ENCODE measurements around the gene PLEKHH1. TPM values are rescaled to one million over a fixed set of nuclear protein-coding genes. Genes with fewer than 3 reads are reported as not detected.

Gene PLEKHH1
- total RNA-seq, 2 donors from 2014 or later: 1.0 to 1.2 TPM

GRCh38 chr14:67495827-67496226, 37.3 kb upstream of the PLEKHH1 start:
- H3K27me3 Mint-ChIP-seq (ENCODE audit: low read depth): peaks cover 7% of the 10 kb centered on the region
- no peak for ATAC-seq (replicated peaks in 1 of 2)
- H3K36me3 Mint-ChIP-seq (ENCODE audit: insufficient read depth in 2 of 2): peaks cover 8% of the 10 kb centered on the region in 2 donors
- H3K9me3 Mint-ChIP-seq: peaks cover 3 to 9% of the 10 kb centered on the region in 2 donors
- no peak overlapping the region for H3K27ac Mint-ChIP-seq
- no peak for DNase-seq
- no peak overlapping the region for H3K4me3 Mint-ChIP-seq
- peaks cover 8% of the 10 kb centered on the region for H3K4me1 Mint-ChIP-seq (ENCODE audit: low read depth)

GRCh38 chr14:67497216-67497615, 35.9 kb upstream of the PLEKHH1 start:
- peaks cover 7% of the 10 kb centered on the region for H3K4me1 Mint-ChIP-seq (ENCODE audit: low read depth)

GRCh38 chr14:67497716-67498115, 35.4 kb upstream of the PLEKHH1 start:
- no peaks in the 10 kb centered on the region for H3K27me3 Mint-ChIP-seq (ENCODE audit: low read depth)
- DNase-seq: no peak
- H3K27ac Mint-ChIP-seq: no peak overlapping the region
- peaks cover 6% of the 10 kb centered on the region in 2 donors for H3K36me3 Mint-ChIP-seq (ENCODE audit: insufficient read depth in 2 of 2)
- no peak for ATAC-seq (replicated peaks in 1 of 2)
- H3K9me3 Mint-ChIP-seq: peaks cover 2 to 9% of the 10 kb centered on the region in 2 donors
- peaks cover 7% of the 10 kb centered on the region for H3K4me1 Mint-ChIP-seq (ENCODE audit: low read depth)
- no peak overlapping the region for H3K4me3 Mint-ChIP-seq

More at GRCh38 chr14:67497216-67497615, 35.9 kb upstream of the PLEKHH1 start:
- DNase-seq (no peak), ATAC-seq (replicated peaks in 1 of 2) (no peak)
- H3K9me3 Mint-ChIP-seq: peaks cover 3 to 9% of the 10 kb centered on the region in 2 donors
- H3K27me3 Mint-ChIP-seq (ENCODE audit: low read depth): peaks cover under 1% of the 10 kb centered on the region
- H3K36me3 Mint-ChIP-seq (ENCODE audit: insufficient read depth in 2 of 2): peaks cover 8% of the 10 kb centered on the region in 2 donors
- H3K27ac Mint-ChIP-seq: no peak overlapping the region
- no peak overlapping the region for H3K4me3 Mint-ChIP-seq

GRCh38 chr14:67500981-67501380, 32.1 kb upstream of the PLEKHH1 start:
- no peak for DNase-seq
- H3K36me3 Mint-ChIP-seq (ENCODE audit: insufficient read depth in 2 of 2): no peaks in the 10 kb centered on the region
- peaks cover 7% of the 10 kb centered on the region for H3K4me1 Mint-ChIP-seq (ENCODE audit: low read depth)
- H3K9me3 Mint-ChIP-seq: no peaks in the 10 kb centered on the region
- H3K4me3 Mint-ChIP-seq: no peak overlapping the region
- no peak for ATAC-seq (replicated peaks in 1 of 2)
- no peak overlapping the region for H3K27ac Mint-ChIP-seq
- H3K27me3 Mint-ChIP-seq (ENCODE audit: low read depth): no peaks in the 10 kb centered on the region

GRCh38 chr14:67501670-67502069, 31.4 kb upstream of the PLEKHH1 start:
- Mint-ChIP-seq H3K4me1 (ENCODE audit: low read depth) (peaks cover 7% of the 10 kb centered on the region), H3K4me3 (no peak overlapping the region), H3K27ac (no peak overlapping the region), H3K36me3 (ENCODE audit: insufficient read depth in 2 of 2) (no peaks in the 10 kb centered on the region), H3K27me3 (ENCODE audit: low read depth) (no peaks in the 10 kb centered on the region), H3K9me3 (no peaks in the 10 kb centered on the region)
- DNase-seq: no peak
- ATAC-seq (replicated peaks in 1 of 2): no peak

GRCh38 chr14:67502867-67503266, 30.2 kb upstream of the PLEKHH1 start:
- H3K27ac Mint-ChIP-seq: no peak overlapping the region
- H3K9me3 Mint-ChIP-seq: no peaks in the 10 kb centered on the region
- H3K36me3 Mint-ChIP-seq (ENCODE audit: insufficient read depth in 2 of 2): no peaks in the 10 kb centered on the region
- H3K4me1 Mint-ChIP-seq (ENCODE audit: low read depth): peaks cover 4% of the 10 kb centered on the region
- no peak for DNase-seq
- ATAC-seq (replicated peaks in 1 of 2): no peak
- no peak overlapping the region for H3K4me3 Mint-ChIP-seq
- H3K27me3 Mint-ChIP-seq (ENCODE audit: low read depth): no peaks in the 10 kb centered on the region

GRCh38 chr14:67503331-67503730, 29.8 kb upstream of the PLEKHH1 start:
- no peak overlapping the region for H3K27ac Mint-ChIP-seq
- DNase-seq: no peak
- H3K36me3 Mint-ChIP-seq (ENCODE audit: insufficient read depth in 2 of 2): no peaks in the 10 kb centered on the region
- H3K9me3 Mint-ChIP-seq: no peaks in the 10 kb centered on the region
- ATAC-seq (replicated peaks in 1 of 2): no peak
- no peaks in the 10 kb centered on the region for H3K27me3 Mint-ChIP-seq (ENCODE audit: low read depth)
- no peak overlapping the region for H3K4me3 Mint-ChIP-seq
- H3K4me1 Mint-ChIP-seq (ENCODE audit: low read depth): no peaks in the 10 kb centered on the region

- Mint-ChIP-seq H3K27ac (no peak overlapping the region), H3K27me3 (ENCODE audit: low read depth) (no peaks in the 10 kb centered on the region), H3K9me3 (no peaks in the 10 kb centered on the region), H3K4me1 (ENCODE audit: low read depth) (no peaks in the 10 kb centered on the region), H3K4me3 (no peak overlapping the region), H3K36me3 (ENCODE audit: insufficient read depth in 2 of 2) (no peaks in the 10 kb centered on the region)
- DNase-seq (no peak), ATAC-seq (replicated peaks in 1 of 2) (no peak)
These were observed 27.8 kb upstream of the PLEKHH1 start for GRCh38 chr14:67505254-67505653.

GRCh38 chr14:67508956-67509355, 24.1 kb upstream of the PLEKHH1 start:
- Mint-ChIP-seq H3K4me1 (ENCODE audit: low read depth) (peaks cover 6% of the 10 kb centered on the region), H3K27me3 (ENCODE audit: low read depth) (no peaks in the 10 kb centered on the region), H3K4me3 (no peak overlapping the region), H3K9me3 (no peaks in the 10 kb centered on the region), H3K27ac (no peak overlapping the region), H3K36me3 (ENCODE audit: insufficient read depth in 2 of 2) (no peaks in the 10 kb centered on the region)
- DNase-seq (no peak), ATAC-seq (replicated peaks in 1 of 2) (no peak)

- DNase-seq (no peak), ATAC-seq (replicated peaks in 1 of 2) (no peak)
- no peak overlapping the region for H3K4me3 Mint-ChIP-seq
- H3K27me3 Mint-ChIP-seq (ENCODE audit: low read depth): no peaks in the 10 kb centered on the region
- peaks cover 6% of the 10 kb centered on the region for H3K4me1 Mint-ChIP-seq (ENCODE audit: low read depth)
- no peak overlapping the region for H3K27ac Mint-ChIP-seq
- H3K36me3 Mint-ChIP-seq (ENCODE audit: insufficient read depth in 2 of 2): no peaks in the 10 kb centered on the region
- H3K9me3 Mint-ChIP-seq: no peaks in the 10 kb centered on the region
These were observed 23.0 kb upstream of the PLEKHH1 start for GRCh38 chr14:67510121-67510520.

- H3K27ac Mint-ChIP-seq: no peak overlapping the region
- H3K36me3 Mint-ChIP-seq (ENCODE audit: insufficient read depth in 2 of 2): no peaks in the 10 kb centered on the region
- peaks cover 6% of the 10 kb centered on the region for H3K4me1 Mint-ChIP-seq (ENCODE audit: low read depth)
- H3K4me3 Mint-ChIP-seq: no peak overlapping the region
- ATAC-seq (replicated peaks in 1 of 2) (no peak), DNase-seq (no peak)
- H3K27me3 Mint-ChIP-seq (ENCODE audit: low read depth): no peaks in the 10 kb centered on the region
- H3K9me3 Mint-ChIP-seq: no peaks in the 10 kb centered on the region
These were observed 22.3 kb upstream of the PLEKHH1 start for GRCh38 chr14:67510836-67511235.

- Mint-ChIP-seq H3K27me3 (ENCODE audit: low read depth) (no peaks in the 10 kb centered on the region), H3K9me3 (no peaks in the 10 kb centered on the region), H3K4me1 (ENCODE audit: low read depth) (peaks cover 12% of the 10 kb centered on the region), H3K27ac (no peak overlapping the region), H3K36me3 (ENCODE audit: insufficient read depth in 2 of 2) (no peaks in the 10 kb centered on the region), H3K4me3 (no peak overlapping the region)
- ATAC-seq (replicated peaks in 1 of 2) (no peak), DNase-seq (no peak)
These were observed 20.4 kb upstream of the PLEKHH1 start for GRCh38 chr14:67512463-67513310.

- Mint-ChIP-seq H3K4me1 (ENCODE audit: low read depth) (peaks cover 12% of the 10 kb centered on the region), H3K9me3 (no peaks in the 10 kb centered on the region), H3K36me3 (ENCODE audit: insufficient read depth in 2 of 2) (no peaks in the 10 kb centered on the region), H3K27me3 (ENCODE audit: low read depth) (no peaks in the 10 kb centered on the region), H3K4me3 (peak overlapping the region; percentile 61 to 68), H3K27ac (no peak overlapping the region)
- ATAC-seq (replicated peaks in 1 of 2) (no peak), DNase-seq (no peak)
These were observed 19.4 kb upstream of the PLEKHH1 start for GRCh38 chr14:67513631-67514108.

GRCh38 chr14:67514203-67514607, 18.9 kb upstream of the PLEKHH1 start:
- H3K27ac Mint-ChIP-seq: no peak overlapping the region
- H3K27me3 Mint-ChIP-seq (ENCODE audit: low read depth): no peaks in the 10 kb centered on the region
- H3K9me3 Mint-ChIP-seq: no peaks in the 10 kb centered on the region
- peaks cover 12% of the 10 kb centered on the region for H3K4me1 Mint-ChIP-seq (ENCODE audit: low read depth)
- no peaks in the 10 kb centered on the region for H3K36me3 Mint-ChIP-seq (ENCODE audit: insufficient read depth in 2 of 2)
- peak overlapping the region; percentile 61 to 88 for H3K4me3 Mint-ChIP-seq
- DNase-seq (no peak), ATAC-seq (replicated peaks in 1 of 2) (no peak)
